ENCODE measurements around the gene MAPK10.

Gene MAPK10

DNA sequence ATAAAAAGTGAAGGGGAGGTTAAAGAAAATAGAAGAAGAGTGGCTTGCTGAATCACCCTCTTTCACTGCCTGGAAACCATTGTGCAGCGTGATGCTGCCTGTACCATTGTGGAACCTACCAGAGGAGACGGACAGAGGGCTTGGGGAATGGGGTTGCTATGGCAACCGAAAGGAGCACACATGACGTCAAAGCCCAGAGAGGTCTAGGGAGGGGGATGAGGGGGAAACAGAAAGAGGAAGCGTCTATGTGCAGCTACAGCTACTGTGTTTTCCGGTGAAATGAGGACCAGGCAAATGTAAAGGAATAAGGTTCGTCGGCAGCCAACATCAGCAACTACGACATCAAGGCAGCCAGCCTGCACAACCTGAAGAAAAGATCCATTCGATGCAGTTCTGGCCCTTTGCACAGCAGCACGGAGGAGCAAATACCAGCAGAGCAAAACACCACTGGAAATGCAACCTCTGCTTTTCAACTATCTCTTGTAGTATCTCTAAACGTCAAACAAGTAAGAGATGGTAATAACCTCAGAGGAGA is at the start of gene MAPK10:
TSS of gene MAPK10 (minus strand) at position 110 of the 535 bp plus-strand sequence.
- TF ChIP-seq RAD21 (IDR thresholded peaks at IDR 0.05; ENCODE audit: low read depth) (no peak), YY1 (IDR thresholded peaks at IDR 0.05; ENCODE audit: low read depth) (no peak), EGR1 (IDR thresholded peaks at IDR 0.05) (no peak), EP300 (IDR thresholded peaks at IDR 0.05; ENCODE audit: borderline replicate concordance) (no peak), USF1 (IDR thresholded peaks at IDR 0.05) (no peak), MAX (IDR thresholded peaks at IDR 0.05) (no peak), REST (IDR thresholded peaks at IDR 0.05; ENCODE audit: low read depth) (no peak), CREB1 (IDR thresholded peaks at IDR 0.05; ENCODE audit: low read depth) (no peak)

- TF ChIP-seq TEAD4 (IDR thresholded peaks at IDR 0.05), result no peak
- TF ChIP-seq MAX (IDR thresholded peaks at IDR 0.05), result no peak
- no peak for TF ChIP-seq EP300 (IDR thresholded peaks at IDR 0.05; ENCODE audit: borderline replicate concordance)
- no peak for TF ChIP-seq NFIC (IDR thresholded peaks at IDR 0.05)
- TF ChIP-seq REST (IDR thresholded peaks at IDR 0.05; ENCODE audit: low read depth), result no peak
- TF ChIP-seq CEBPB (IDR thresholded peaks at IDR 0.05), result no peak
- no peak for TF ChIP-seq USF1 (IDR thresholded peaks at IDR 0.05)
- TF ChIP-seq TCF12 (IDR thresholded peaks at IDR 0.05; ENCODE audit: low read depth), result no peak
- no peak for TF ChIP-seq RAD21 (IDR thresholded peaks at IDR 0.05; ENCODE audit: low read depth)
- no peak for TF ChIP-seq TAF1 (IDR thresholded peaks at IDR 0.05; ENCODE audit: low read depth)
- no peak for TF ChIP-seq EGR1 (IDR thresholded peaks at IDR 0.05)
- TF ChIP-seq FOXM1 (IDR thresholded peaks at IDR 0.05; ENCODE audit: borderline replicate concordance, low read depth), result no peak
- TF ChIP-seq CREB1 (IDR thresholded peaks at IDR 0.05; ENCODE audit: low read depth), result no peak
- TF ChIP-seq ZBTB7A (IDR thresholded peaks at IDR 0.05; ENCODE audit: low read depth), result no peak
- TF ChIP-seq YY1 (IDR thresholded peaks at IDR 0.05; ENCODE audit: low read depth), result no peak
Measured at GRCh38 chr4:86403575-86403974, 43.7 kb upstream of the MAPK10 start.

GRCh38 chr4:86401826-86402225 is 42.0 kb upstream of the MAPK10 start:
- TF ChIP-seq CEBPB (IDR thresholded peaks at IDR 0.05) (no peak), NFIC (IDR thresholded peaks at IDR 0.05) (no peak)

GRCh38 chr4:86400216-86400615 is 40.4 kb upstream of the MAPK10 start:
- TF ChIP-seq EP300 (IDR thresholded peaks at IDR 0.05; ENCODE audit: borderline replicate concordance), result no peak
- TF ChIP-seq TCF12 (IDR thresholded peaks at IDR 0.05; ENCODE audit: low read depth), result no peak
- TF ChIP-seq TAF1 (IDR thresholded peaks at IDR 0.05; ENCODE audit: low read depth), result no peak
- no peak for TF ChIP-seq TEAD4 (IDR thresholded peaks at IDR 0.05)

GRCh38 chr4:86398187-86398586 is 38.3 kb upstream of the MAPK10 start:
- TF ChIP-seq NFIC (IDR thresholded peaks at IDR 0.05), result no peak
- no peak for TF ChIP-seq RAD21 (IDR thresholded peaks at IDR 0.05; ENCODE audit: low read depth)
- TF ChIP-seq CREB1 (IDR thresholded peaks at IDR 0.05; ENCODE audit: low read depth), result no peak
- TF ChIP-seq TCF12 (IDR thresholded peaks at IDR 0.05; ENCODE audit: low read depth), result no peak
- no peak for TF ChIP-seq FOXM1 (IDR thresholded peaks at IDR 0.05; ENCODE audit: borderline replicate concordance, low read depth)
- TF ChIP-seq YY1 (IDR thresholded peaks at IDR 0.05; ENCODE audit: low read depth), result no peak
- no peak for TF ChIP-seq TEAD4 (IDR thresholded peaks at IDR 0.05)
- TF ChIP-seq REST (IDR thresholded peaks at IDR 0.05; ENCODE audit: low read depth), result no peak
- no peak for TF ChIP-seq MAX (IDR thresholded peaks at IDR 0.05)
- no peak for TF ChIP-seq ZBTB7A (IDR thresholded peaks at IDR 0.05; ENCODE audit: low read depth)
- TF ChIP-seq EP300 (IDR thresholded peaks at IDR 0.05; ENCODE audit: borderline replicate concordance), result no peak
- no peak for TF ChIP-seq CEBPB (IDR thresholded peaks at IDR 0.05)
- no peak for TF ChIP-seq TAF1 (IDR thresholded peaks at IDR 0.05; ENCODE audit: low read depth)
- no peak for TF ChIP-seq EGR1 (IDR thresholded peaks at IDR 0.05)
- TF ChIP-seq USF1 (IDR thresholded peaks at IDR 0.05), result no peak

Measured in Ishikawa (cell line).